HG02610 (cell line): ENCODE results near the gene NNT.
"Not testable (repeated sequence)": the region's sequence is repeated elsewhere in the genome, so short reads cannot be mapped to it uniquely, and the experiment has no call there.

Source experiments
- ATAC-seq: cut with Tn5 transposase; IDR thresholded peaks from one replicate; pipeline ENCODE4 v1.9.1; 2021; ENCODE audit warnings: mild to moderate bottlenecking, moderate library complexity; ENCODE audit not compliant: unreplicated experiment

The NNT gene

GRCh38 chr5:43582082-43583005 lies 20.6 kb upstream of the NNT start:
- no peak for ATAC-seq

- ATAC-seq = no peak
These were observed 19.3 kb upstream of the NNT start for GRCh38 chr5:43583724-43584123.

GRCh38 chr5:43584166-43584699 lies 18.7 kb upstream of the NNT start:
- no peak for ATAC-seq

GRCh38 chr5:43588842-43589241 lies 14.1 kb upstream of the NNT start:
- ATAC-seq = no peak

- ATAC-seq = no peak
These were observed 13.7 kb upstream of the NNT start for GRCh38 chr5:43589310-43589709.

GRCh38 chr5:43590700-43591099 lies 12.3 kb upstream of the NNT start:
- ATAC-seq = no peak

GRCh38 chr5:43592363-43592762 lies 10.6 kb upstream of the NNT start:
- peak; percentile 70 for ATAC-seq

- ATAC-seq = not testable (repeated sequence)
These were observed 4.1 kb upstream of the NNT start for GRCh38 chr5:43598927-43599326.

- peak; percentile 34 for ATAC-seq
These were observed 1.3 kb upstream of the NNT start for GRCh38 chr5:43601454-43602260.

- peak; percentile 41 for ATAC-seq
These were observed 601 bp downstream of the NNT start for GRCh38 chr5:43603344-43604217.

GRCh38 chr5:43604699-43605098 lies 1.7 kb downstream of the NNT start:
- ATAC-seq = no peak

GRCh38 chr5:43606351-43606750 lies 3.4 kb downstream of the NNT start:
- ATAC-seq = no peak

- no peak for ATAC-seq
These were observed 5.4 kb downstream of the NNT start for GRCh38 chr5:43608406-43608805.

- no peak for ATAC-seq
These were observed 6.8 kb downstream of the NNT start for GRCh38 chr5:43609752-43610151.

GRCh38 chr5:43613370-43613769 lies 10.4 kb downstream of the NNT start:
- no peak for ATAC-seq

- no peak for ATAC-seq
These were observed 12.6 kb downstream of the NNT start for GRCh38 chr5:43615445-43616184.

GRCh38 chr5:43616535-43616934 lies 13.6 kb downstream of the NNT start:
- no peak for ATAC-seq

GRCh38 chr5:43619380-43619779 lies 16.4 kb downstream of the NNT start:
- ATAC-seq = no peak

- ATAC-seq = no peak
These were observed 16.9 kb downstream of the NNT start for GRCh38 chr5:43619911-43620310.

- ATAC-seq = no peak
These were observed 18.0 kb downstream of the NNT start for GRCh38 chr5:43620944-43621505.
